Endodermal cell (in vitro differentiated cells): ENCODE measurements around the gene SIGMAR1. TPM values are rescaled to one million over a fixed set of nuclear protein-coding genes. Genes with fewer than 3 reads are reported as not detected.

Experiments
- DNase-seq: peaks from one replicate; pipeline ENCODE4 v3.0.0-alpha.2; 2017
- H3K27ac ChIP-seq: 2 replicates; pipeline ENCODE4 v1.5.1; 2013; ENCODE audit warnings: mild to moderate bottlenecking, low read depth, low read length, moderate library complexity
- H3K27me3 ChIP-seq: 2 replicates; pipeline ENCODE4 v1.6.1; 2013; ENCODE audit warnings: mild to moderate bottlenecking, low read length, moderate library complexity; ENCODE audit not compliant: insufficient read depth, control insufficient read depth, poor library complexity, severe bottlenecking
- H3K36me3 ChIP-seq: 2 replicates; pipeline ENCODE4 v1.7.0; 2013; ENCODE audit warnings: mild to moderate bottlenecking, low read length, moderate library complexity; ENCODE audit not compliant: control insufficient read depth, insufficient read depth
- H3K4me1 ChIP-seq: one replicate; pipeline ENCODE4 v1.7.0; 2013; ENCODE audit warnings: low read length; ENCODE audit not compliant: control insufficient read depth, insufficient read depth
- H3K4me3 ChIP-seq: 2 replicates; pipeline ENCODE4 v1.5.1; 2013; ENCODE audit warnings: mild to moderate bottlenecking, low read length, moderate library complexity
- H3K9ac ChIP-seq: 2 replicates; pipeline ENCODE4 v1.6.1; 2013; ENCODE audit warnings: mild to moderate bottlenecking, low read length, moderate library complexity; ENCODE audit not compliant: poor library complexity, severe bottlenecking; ENCODE audit errors: extremely low read depth
- H3K9me3 ChIP-seq: 2 replicates; pipeline ENCODE4 v1.6.1; 2013; ENCODE audit warnings: mild to moderate bottlenecking, low read length, moderate library complexity; ENCODE audit not compliant: control insufficient read depth
- H3K27ac Mint-ChIP-seq: 2 replicates; pipeline ENCODE4 v1.8.0; 2020; ENCODE audit warnings: mixed read lengths
- H3K27me3 Mint-ChIP-seq: 2 replicates; pipeline ENCODE4 v1.8.0; 2021; ENCODE audit warnings: mild to moderate bottlenecking, mixed read lengths; ENCODE audit not compliant: insufficient read depth
- H3K36me3 Mint-ChIP-seq: 2 replicates; pipeline ENCODE4 v1.8.0; 2020; ENCODE audit warnings: low read depth, mixed read lengths
- H3K4me1 Mint-ChIP-seq: 2 replicates; pipeline ENCODE4 v1.8.0; 2020; ENCODE audit warnings: mixed read lengths
- H3K4me3 Mint-ChIP-seq: 2 replicates; pipeline ENCODE4 v1.8.0; 2020; ENCODE audit warnings: mild to moderate bottlenecking, moderate library complexity, mixed read lengths
- H3K9me3 Mint-ChIP-seq: 2 replicates; pipeline ENCODE4 v1.8.0; 2020; ENCODE audit warnings: mild to moderate bottlenecking, mixed read lengths
- WGBS, 2 experiments: methylation state at CpG; one replicate each; pipeline versions ENCODE4 v1.1.5 to v1.1.7; 2013; ENCODE audit warnings: missing lambda C conversion rate in 2 of 2, mixed read lengths in 1 of 2; ENCODE audit not compliant: insufficient coverage in 1 of 2, insufficient read length in 1 of 2; 5-methylcytosine and 5-hydroxymethylcytosine counted together
- total RNA-seq, 2 donors: library from RNA; stranded (reverse); fragmentation: NEBNext Ultra II Directional in 1 of 2; extraction: Animal tissue kit (Norgen Biotek cat#: 25700) in 1 of 2; gene quantifications; 2 replicates in 1 of 2; 3 replicates in 1 of 2; pipeline ENCODE4 v1.2.1, GENCODE V29; 2021
- TF ChIP-seq, protein P1 (sequence below): fragments of 200-600 bp; sonication (generic); conservative IDR thresholded peaks from 2 replicates; pipeline ENCODE4 v1.5.0; 2021; ENCODE audit warnings: antibody characterized with exemption, mild to moderate bottlenecking

The SIGMAR1 gene
- total RNA-seq, 2 donors from 2014 or later = 49.1 to 49.4 TPM

DNA sequence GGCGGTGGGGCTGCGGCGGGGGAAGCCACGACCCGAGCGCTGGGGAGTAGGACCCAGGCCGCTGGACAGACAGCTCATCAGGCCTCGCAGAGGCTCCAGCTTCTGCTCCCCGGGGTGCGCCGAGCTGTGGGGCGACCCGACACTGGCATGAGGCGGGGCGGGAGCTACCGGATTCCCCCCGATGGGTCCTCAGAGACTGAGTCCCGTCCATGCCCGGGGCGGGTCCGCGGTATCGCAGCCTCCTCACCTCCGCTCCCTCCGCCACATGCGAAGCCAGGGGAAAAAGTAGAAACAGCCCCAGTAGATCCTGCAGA lies 27.4 kb upstream of the SIGMAR1 start:
- H3K27me3 Mint-ChIP-seq = peaks cover 7% of the 10 kb centered on the region

DNA sequence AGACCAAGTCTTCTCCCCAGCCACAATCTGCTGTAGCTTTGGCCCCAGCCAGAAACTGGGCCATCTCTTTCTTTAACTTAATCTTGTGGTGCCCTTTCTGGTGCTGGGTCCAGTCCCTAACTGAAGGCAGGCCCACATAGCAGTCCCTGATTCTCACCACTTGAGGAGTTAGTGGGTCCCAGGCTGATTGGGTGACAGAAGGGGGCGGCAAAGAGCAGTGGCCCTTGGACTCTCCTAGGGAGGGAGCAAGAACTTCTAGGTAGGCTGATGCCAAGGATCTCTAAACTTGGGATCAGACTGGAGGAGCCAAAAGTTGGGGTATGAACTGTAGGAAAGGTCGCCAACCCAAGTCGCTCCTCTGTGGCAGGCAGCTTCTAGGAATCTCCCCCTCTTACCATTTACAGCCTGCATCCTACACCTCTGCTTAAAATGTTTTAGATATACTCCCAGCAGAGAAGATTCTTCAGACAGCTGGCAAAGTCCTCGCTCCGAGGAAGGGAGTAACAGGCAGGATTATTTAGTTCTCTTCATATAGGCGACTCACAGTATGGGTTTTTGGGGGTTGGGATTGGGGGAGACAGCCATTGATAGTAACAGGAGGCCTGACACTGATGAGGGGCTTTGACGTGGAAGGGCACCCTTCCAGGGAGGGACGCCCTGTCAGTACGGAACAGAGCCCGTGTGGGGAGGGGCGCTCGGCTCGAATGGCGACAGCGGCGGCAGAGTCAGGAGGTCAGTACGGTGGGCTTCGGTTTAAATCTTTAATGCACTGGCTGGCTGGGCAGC lies 26.9 kb upstream of the SIGMAR1 start:
- no peak overlapping the region for H3K27ac ChIP-seq
- TF ChIP-seq, protein P1, sequence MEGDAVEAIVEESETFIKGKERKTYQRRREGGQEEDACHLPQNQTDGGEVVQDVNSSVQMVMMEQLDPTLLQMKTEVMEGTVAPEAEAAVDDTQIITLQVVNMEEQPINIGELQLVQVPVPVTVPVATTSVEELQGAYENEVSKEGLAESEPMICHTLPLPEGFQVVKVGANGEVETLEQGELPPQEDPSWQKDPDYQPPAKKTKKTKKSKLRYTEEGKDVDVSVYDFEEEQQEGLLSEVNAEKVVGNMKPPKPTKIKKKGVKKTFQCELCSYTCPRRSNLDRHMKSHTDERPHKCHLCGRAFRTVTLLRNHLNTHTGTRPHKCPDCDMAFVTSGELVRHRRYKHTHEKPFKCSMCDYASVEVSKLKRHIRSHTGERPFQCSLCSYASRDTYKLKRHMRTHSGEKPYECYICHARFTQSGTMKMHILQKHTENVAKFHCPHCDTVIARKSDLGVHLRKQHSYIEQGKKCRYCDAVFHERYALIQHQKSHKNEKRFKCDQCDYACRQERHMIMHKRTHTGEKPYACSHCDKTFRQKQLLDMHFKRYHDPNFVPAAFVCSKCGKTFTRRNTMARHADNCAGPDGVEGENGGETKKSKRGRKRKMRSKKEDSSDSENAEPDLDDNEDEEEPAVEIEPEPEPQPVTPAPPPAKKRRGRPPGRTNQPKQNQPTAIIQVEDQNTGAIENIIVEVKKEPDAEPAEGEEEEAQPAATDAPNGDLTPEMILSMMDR = peak; percentile 96
- H3K27ac Mint-ChIP-seq = peak overlapping the region; percentile 85

More for the DNA sequence above, 27.4 kb upstream of the SIGMAR1 start:
- H3K9me3 ChIP-seq = peaks cover 11% of the 10 kb centered on the region
- H3K4me3 Mint-ChIP-seq = peak overlapping the region; percentile 86
- peaks cover 10% of the 10 kb centered on the region for H3K9me3 Mint-ChIP-seq
- H3K9ac ChIP-seq = no peak overlapping the region
- no peak overlapping the region for H3K27ac Mint-ChIP-seq
- no peak overlapping the region for H3K27ac ChIP-seq
- TF ChIP-seq, protein P1 = no peak
- peaks cover 15% of the 10 kb centered on the region for H3K36me3 Mint-ChIP-seq
- peak overlapping the region; percentile 84 for H3K4me3 ChIP-seq
- WGBS, 2 experiments = 1 to 4% methylated on average over 5 to 26 of the region's 26 CpGs
- H3K27me3 ChIP-seq = no peaks in the 10 kb centered on the region
- peaks cover 11% of the 10 kb centered on the region for H3K36me3 ChIP-seq
- peaks cover 11% of the 10 kb centered on the region for H3K4me1 ChIP-seq
- DNase-seq = no peak
- peaks cover 30% of the 10 kb centered on the region for H3K4me1 Mint-ChIP-seq

DNA sequence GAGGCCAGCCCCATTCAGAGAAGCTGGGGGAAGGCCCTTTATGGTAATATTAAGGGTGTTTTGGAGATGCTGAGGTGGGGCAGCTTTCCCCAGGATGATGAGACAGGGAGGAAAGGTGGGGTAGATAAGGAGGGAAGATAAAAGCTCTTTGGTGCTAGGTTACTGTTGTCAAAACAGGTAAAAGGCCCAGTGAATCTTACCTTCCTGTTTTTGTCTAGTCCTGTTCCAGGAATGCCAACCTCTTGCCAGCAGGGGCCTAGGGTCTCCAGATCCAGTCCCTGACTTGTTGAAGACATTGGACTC lies 25.7 kb upstream of the SIGMAR1 start:
- Histone ChIP-seq H3K36me3 (no peaks in the 10 kb centered on the region), H3K4me1 (peaks cover 11% of the 10 kb centered on the region), H3K27ac (no peak overlapping the region), H3K27me3 (no peaks in the 10 kb centered on the region), H3K9ac (no peak overlapping the region), H3K4me3 (no peak overlapping the region), H3K9me3 (no peaks in the 10 kb centered on the region)
- peaks cover 20% of the 10 kb centered on the region for H3K4me1 Mint-ChIP-seq
- no peak for DNase-seq
- H3K27ac Mint-ChIP-seq = no peak overlapping the region
- H3K36me3 Mint-ChIP-seq = no peaks in the 10 kb centered on the region
- peaks cover 6% of the 10 kb centered on the region for H3K27me3 Mint-ChIP-seq
- H3K9me3 Mint-ChIP-seq = no peaks in the 10 kb centered on the region
- TF ChIP-seq, protein P1 = no peak
- no peak overlapping the region for H3K4me3 Mint-ChIP-seq

More for the DNA sequence above, 26.9 kb upstream of the SIGMAR1 start:
- Mint-ChIP-seq H3K36me3 (peaks cover 10% of the 10 kb centered on the region), H3K9me3 (peaks cover 4% of the 10 kb centered on the region), H3K4me1 (peaks cover 30% of the 10 kb centered on the region), H3K4me3 (peak overlapping the region; percentile 86), H3K27me3 (peaks cover 6% of the 10 kb centered on the region)
- H3K9ac ChIP-seq = no peak overlapping the region
- H3K4me3 ChIP-seq = peak overlapping the region; percentile 84
- no peaks in the 10 kb centered on the region for H3K27me3 ChIP-seq
- H3K4me1 ChIP-seq = peaks cover 11% of the 10 kb centered on the region
- peaks cover 6% of the 10 kb centered on the region for H3K36me3 ChIP-seq
- DNase-seq = peak; percentile 97
- peaks cover 5% of the 10 kb centered on the region for H3K9me3 ChIP-seq
- WGBS, 2 experiments = 10 to 12% methylated on average over 8 to 18 of the region's 18 CpGs
